GM13976 (cell line): ENCODE results near the gene COPS9.

ENCODE experiments used
- DNase-seq: peaks from one replicate; pipeline ENCODE4 v3.0.0; 2012; ENCODE audit warnings: low spot score
- CTCF ChIP-seq: IDR thresholded peaks from 2 replicates; pipeline ENCODE4 v1.5.1; 2012; ENCODE audit warnings: borderline replicate concordance, mild to moderate bottlenecking; ENCODE audit not compliant: insufficient read depth; ENCODE audit errors: extremely low read depth, missing control alignments, control extremely low read depth
- in situ Hi-C: fragments of 300-500 bp; cut with MboI; formaldehyde crosslinking; loops from one replicate; pipeline ENCODE4 v1.12.0; 2022; ENCODE audit warnings: low sequenced_read_pairs, mixed read lengths, inconsistent platforms; ENCODE audit not compliant: unreplicated experiment

Gene COPS9

DNA sequence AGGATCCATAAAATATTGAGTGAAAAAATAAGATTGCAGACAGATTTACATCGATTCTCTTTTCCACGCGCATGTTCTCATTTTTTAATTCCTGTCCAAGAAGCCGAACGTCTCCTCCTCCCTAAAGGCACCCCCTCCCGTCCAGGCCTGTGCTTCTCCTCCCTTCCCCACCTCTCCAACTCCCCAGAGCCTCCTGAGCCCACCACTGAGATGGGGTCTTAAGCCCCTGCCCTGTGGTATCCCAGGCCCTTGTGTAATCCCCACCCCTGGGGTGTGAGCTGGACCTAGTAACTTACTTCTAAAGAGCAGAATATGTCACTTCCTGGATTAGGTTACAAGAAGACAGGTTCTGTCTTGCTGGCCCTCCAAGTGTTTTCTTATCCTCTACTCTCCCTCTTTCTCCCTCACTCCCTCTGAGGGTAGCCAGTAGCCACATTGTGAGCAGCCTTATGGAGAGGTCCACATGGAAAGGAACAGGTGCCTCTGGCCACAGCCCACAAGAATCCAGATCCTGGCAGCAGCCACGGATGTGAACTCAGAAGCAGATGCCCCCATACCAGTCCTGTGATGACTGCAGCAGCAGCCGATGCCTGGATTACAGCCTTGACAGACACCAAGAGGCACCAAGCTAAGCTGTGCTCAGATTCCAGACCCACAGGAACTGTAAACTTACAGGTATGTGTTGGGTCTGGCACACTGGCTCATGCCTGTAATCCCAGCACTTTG is 44.0 kb upstream of the COPS9 start:
- TF ChIP-seq CTCF = no peak
- in situ Hi-C loops = no loop called here
- DNase-seq = no peak

- in situ Hi-C loops = no loop called here
- TF ChIP-seq CTCF = no peak
These were observed 43.2 kb upstream of the COPS9 start for GRCh38 chr2:240179186-240179815.

GRCh38 chr2:240178564-240178963 is 42.5 kb upstream of the COPS9 start:
- in situ Hi-C loops = no loop called here
- TF ChIP-seq CTCF = no peak

More at GRCh38 chr2:240179186-240179815, 43.2 kb upstream of the COPS9 start:
- DNase-seq = no peak

GRCh38 chr2:240174496-240174895 is 38.4 kb upstream of the COPS9 start:
- in situ Hi-C loops = loop anchor here (25.0 kb wide), 1 partner anchor 263 kb away; the partner anchor contains the start of gene GPC1
- no peak for TF ChIP-seq CTCF
- DNase-seq = no peak

More at GRCh38 chr2:240178564-240178963, 42.5 kb upstream of the COPS9 start:
- DNase-seq = no peak

DNA sequence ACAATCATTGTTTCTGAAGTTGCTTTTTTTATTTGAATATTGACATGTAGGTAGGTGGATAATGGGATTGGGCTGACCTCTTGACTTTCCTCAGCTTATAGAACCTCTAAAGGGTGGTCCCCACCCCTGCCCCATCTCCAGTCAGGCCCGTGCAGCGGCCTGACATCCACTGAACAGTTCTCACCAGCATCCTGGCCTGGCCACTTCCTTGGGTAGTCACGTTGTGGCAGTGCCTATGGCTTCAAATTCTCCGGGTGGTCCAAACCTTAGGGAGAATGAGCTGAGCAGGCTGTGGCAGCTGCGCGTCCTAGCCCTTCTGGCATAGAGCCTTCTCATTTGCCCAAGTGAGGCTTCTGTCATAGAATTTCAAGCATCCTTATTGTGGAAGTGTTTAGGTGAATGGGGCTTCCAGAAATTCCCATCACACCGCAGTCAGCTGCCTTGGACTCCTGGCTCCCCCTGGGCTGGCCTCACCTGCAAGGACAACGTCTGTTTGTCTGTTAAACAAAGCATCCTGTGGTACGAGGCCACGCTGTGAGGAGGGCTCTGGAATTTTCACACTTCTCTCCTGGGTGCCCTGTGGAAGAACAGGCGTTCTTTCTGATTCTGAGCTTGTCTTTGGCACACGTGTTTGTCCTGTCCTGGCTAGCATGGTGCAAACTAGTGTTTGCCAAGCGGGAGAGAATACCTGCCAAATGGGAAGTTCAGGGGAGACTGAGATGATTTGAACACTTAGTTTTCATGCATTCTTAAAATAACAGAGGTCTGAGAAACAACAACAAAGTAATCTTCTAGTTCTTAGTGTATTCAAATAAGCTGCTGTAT is 36.2 kb upstream of the COPS9 start:
- no peak for DNase-seq
- no peak for TF ChIP-seq CTCF
- in situ Hi-C loops = loop anchor here (25.0 kb wide), 1 partner anchor 265 kb away; the partner anchor contains the start of gene GPC1

- no peak for DNase-seq
- in situ Hi-C loops = loop anchor here (25.0 kb wide), 1 partner anchor 266 kb away; the partner anchor contains the start of gene GPC1
- TF ChIP-seq CTCF = no peak
These were observed 34.8 kb upstream of the COPS9 start for GRCh38 chr2:240170883-240171282.
